IPS DF 6.9 (cell line): Measurements from ENCODE around the gene ODAD2.
"Not testable (repeated sequence)": the region's sequence is repeated elsewhere in the genome, so short reads cannot be mapped to it uniquely, and the experiment has no call there.

ENCODE experiments used
- DNase-seq: peaks from one replicate; pipeline ENCODE4 v3.0.0-alpha.2; 2013; ENCODE audit warnings: low read depth, low spot score
- H3K27ac ChIP-seq: one replicate; pipeline ENCODE4 v1.5.1; 2013; ENCODE audit warnings: low read length, control low read depth
- H3K27me3 ChIP-seq: 2 replicates; pipeline ENCODE4 v1.6.1; 2013; ENCODE audit warnings: mild to moderate bottlenecking, low read length; ENCODE audit not compliant: control insufficient read depth, insufficient read depth
- H3K36me3 ChIP-seq: 2 replicates; pipeline ENCODE4 v1.6.1; 2013; ENCODE audit warnings: low read length; ENCODE audit not compliant: control insufficient read depth, insufficient read depth
- H3K4me1 ChIP-seq: 2 replicates; pipeline ENCODE4 v1.6.1; 2013; ENCODE audit warnings: low read length; ENCODE audit not compliant: control insufficient read depth, insufficient read depth
- H3K4me3 ChIP-seq: 2 replicates; pipeline ENCODE4 v1.5.1; 2013; ENCODE audit warnings: mild to moderate bottlenecking, low read length
- H3K9me3 ChIP-seq: 2 replicates; pipeline ENCODE4 v1.6.1; 2013; ENCODE audit warnings: low read length, inconsistent platforms; ENCODE audit not compliant: control insufficient read depth, insufficient read depth
- WGBS: extraction: QIAGEN DNeasy Blood & Tissue Kit; methylation state at CpG from one replicate; pipeline ENCODE4 v1.1.7; 2013; ENCODE audit warnings: mixed read lengths, missing lambda C conversion rate; ENCODE audit not compliant: insufficient read length, insufficient coverage; 5-methylcytosine and 5-hydroxymethylcytosine counted together

The ODAD2 gene

GRCh38 chr10:27969931-27970330 lies 28.9 kb downstream of the ODAD2 start:
- WGBS = no CpG with 5 or more reads among the region's 7 CpGs
- not testable (repeated sequence) for H3K27me3 ChIP-seq, DNase-seq, H3K4me3 ChIP-seq, H3K36me3 ChIP-seq, H3K9me3 ChIP-seq, H3K4me1 ChIP-seq, H3K27ac ChIP-seq

DNA sequence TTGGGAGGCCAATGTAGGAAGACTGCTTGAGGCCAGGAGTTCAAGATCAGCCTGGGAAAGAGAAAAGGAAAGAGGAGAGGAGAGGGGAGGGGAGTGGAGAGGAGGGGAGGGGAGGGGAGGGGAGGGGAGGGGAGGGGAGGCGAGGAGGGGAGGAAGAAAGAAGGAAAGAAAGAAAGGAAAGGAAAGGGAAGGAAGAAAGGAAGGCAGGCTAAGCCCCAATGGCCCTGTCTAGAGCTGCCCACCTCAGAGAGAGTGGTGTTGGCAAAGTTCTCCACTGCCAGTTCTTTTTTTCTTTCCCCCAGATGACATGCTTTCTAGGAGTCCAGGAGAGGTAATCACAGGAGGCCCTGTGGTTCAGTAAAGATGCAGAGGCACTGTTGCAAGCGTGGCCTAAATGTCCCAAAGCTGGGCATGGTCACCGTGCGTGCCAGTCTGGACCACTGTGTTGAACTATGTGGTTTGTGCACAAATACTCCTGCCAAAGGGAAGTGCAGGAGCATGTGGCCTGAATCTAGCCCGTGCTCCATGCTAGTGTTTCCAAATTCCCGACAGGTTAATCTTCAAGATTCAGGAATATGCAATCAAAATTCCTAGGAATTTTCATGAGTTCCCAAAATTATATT lies 39.7 kb downstream of the ODAD2 start:
- no peak for DNase-seq
- Histone ChIP-seq H3K4me3 (no peak overlapping the region), H3K4me1 (no peaks in the 10 kb centered on the region), H3K36me3 (no peaks in the 10 kb centered on the region), H3K27ac (no peak overlapping the region), H3K27me3 (no peaks in the 10 kb centered on the region), H3K9me3 (no peaks in the 10 kb centered on the region)
- no CpG with 5 or more reads among the region's 6 CpGs for WGBS

DNA sequence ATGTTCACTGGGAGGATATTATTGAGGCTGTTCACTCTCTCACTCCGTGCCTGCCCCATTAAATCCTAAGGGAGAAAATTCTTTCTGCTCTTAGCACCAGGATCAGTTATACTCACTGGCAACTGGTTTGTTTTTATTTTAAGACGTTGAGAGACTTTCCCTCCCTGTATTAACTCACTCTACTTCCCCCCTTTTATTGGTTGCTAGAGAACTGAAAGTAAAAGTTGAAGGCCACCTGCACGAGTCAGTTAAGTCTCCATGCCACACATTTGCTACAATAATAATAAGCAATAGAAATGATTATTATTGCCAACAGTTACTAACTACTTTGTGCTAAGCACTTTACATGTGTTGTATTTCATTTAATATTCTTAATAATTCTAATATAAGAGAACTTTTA lies 40.5 kb downstream of the ODAD2 start:
- H3K27ac ChIP-seq, H3K36me3 ChIP-seq, DNase-seq, H3K4me3 ChIP-seq, H3K4me1 ChIP-seq, H3K27me3 ChIP-seq, H3K9me3 ChIP-seq: not testable (repeated sequence)
- WGBS = no CpG with 5 or more reads among the region's 3 CpGs

DNA sequence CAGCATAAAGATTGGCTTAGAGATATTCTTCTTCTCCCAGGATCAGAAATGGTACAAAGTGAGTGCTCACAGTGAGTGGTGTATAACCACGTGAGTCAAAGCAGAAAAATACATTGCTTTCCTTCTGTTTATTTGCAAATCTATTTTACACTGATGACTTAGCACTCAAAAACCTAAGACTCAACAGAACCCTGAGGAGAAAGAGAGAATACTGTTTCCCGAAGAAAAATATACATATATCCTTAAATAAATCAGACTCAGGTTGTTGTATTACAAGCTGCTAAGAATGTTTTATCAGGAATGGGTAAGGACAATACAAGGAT lies 48.7 kb downstream of the ODAD2 start:
- Histone ChIP-seq H3K27me3 (no peaks in the 10 kb centered on the region), H3K4me3 (no peak overlapping the region), H3K4me1 (no peaks in the 10 kb centered on the region), H3K9me3 (no peaks in the 10 kb centered on the region), H3K36me3 (no peaks in the 10 kb centered on the region), H3K27ac (no peak overlapping the region)
- DNase-seq = no peak
- no CpG with 5 or more reads among the region's 2 CpGs for WGBS

GRCh38 chr10:27949528-27950241 lies 49.2 kb downstream of the ODAD2 start:
- DNase-seq = no peak
- no peak overlapping the region for H3K4me3 ChIP-seq
- no CpG with 5 or more reads among the region's 9 CpGs for WGBS
- no peaks in the 10 kb centered on the region for H3K36me3 ChIP-seq
- H3K4me1 ChIP-seq = no peaks in the 10 kb centered on the region
- no peaks in the 10 kb centered on the region for H3K9me3 ChIP-seq
- H3K27ac ChIP-seq = no peak overlapping the region
- no peaks in the 10 kb centered on the region for H3K27me3 ChIP-seq

DNA sequence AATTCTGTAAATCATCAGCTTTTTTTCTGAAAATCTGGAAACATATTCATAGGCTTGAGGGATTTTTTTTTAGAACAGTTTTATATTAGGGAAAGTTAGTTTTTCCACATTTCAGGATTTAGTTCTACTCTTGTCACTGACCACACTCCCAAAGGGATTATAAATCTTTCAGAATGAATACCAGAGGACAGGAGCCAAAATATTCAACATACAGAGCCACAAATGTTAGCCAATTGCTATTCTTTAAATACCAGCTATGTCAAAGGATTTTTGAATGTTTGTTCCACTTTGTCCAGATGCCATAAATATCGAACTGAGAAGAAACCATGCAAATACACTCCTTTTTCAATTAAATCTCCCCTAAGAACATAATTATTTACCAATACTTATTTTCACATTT lies 50.7 kb downstream of the ODAD2 start:
- Histone ChIP-seq H3K27me3 (no peaks in the 10 kb centered on the region), H3K4me1 (no peaks in the 10 kb centered on the region), H3K36me3 (no peaks in the 10 kb centered on the region), H3K27ac (no peak overlapping the region), H3K4me3 (no peak overlapping the region), H3K9me3 (no peaks in the 10 kb centered on the region)
- no peak for DNase-seq
- 100% methylated on average over 1 of the region's 1 CpG for WGBS

DNA sequence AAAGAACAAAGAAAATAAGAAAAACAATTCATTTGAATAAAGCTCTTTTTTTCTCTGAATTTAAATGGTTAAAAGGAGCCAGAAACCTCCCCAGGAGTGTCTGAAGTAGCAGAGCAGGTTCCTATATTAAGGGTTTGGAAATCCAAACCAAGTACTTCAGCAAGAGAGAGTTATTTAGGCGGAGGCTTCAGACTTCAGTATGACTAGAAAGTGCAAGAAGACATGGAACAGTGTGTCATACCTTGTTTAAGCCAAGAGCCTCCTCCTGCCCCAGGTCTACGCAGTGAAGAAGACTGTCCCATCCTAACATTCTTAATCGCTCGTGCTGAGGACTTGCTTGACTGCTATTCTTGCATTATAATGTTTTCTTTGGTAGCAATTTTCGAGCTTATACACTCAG lies 51.3 kb downstream of the ODAD2 start:
- Histone ChIP-seq H3K27me3 (no peaks in the 10 kb centered on the region), H3K4me1 (no peaks in the 10 kb centered on the region), H3K27ac (no peak overlapping the region), H3K4me3 (no peak overlapping the region), H3K9me3 (no peaks in the 10 kb centered on the region), H3K36me3 (no peaks in the 10 kb centered on the region)
- DNase-seq = no peak
- no CpG with 5 or more reads among the region's 5 CpGs for WGBS

DNA sequence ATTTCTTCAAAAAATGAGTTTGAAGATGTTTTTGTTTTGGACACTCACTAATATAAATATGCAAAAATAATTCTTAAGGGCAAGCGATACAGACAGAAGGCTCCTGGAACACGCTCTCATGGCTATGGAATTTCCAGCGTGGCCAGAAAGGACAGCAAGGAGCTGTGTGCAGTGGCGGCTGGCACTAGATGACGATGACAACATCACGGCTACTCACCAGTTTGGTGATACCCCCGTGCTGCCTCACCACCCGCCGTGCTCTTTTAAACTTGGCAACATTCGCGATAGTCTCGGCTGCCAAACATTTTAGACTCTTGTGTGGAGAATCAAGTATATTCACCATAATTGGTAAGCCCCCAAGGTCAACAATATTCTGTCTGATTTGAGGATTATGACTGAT lies 54.9 kb downstream of the ODAD2 start:
- Histone ChIP-seq H3K27me3 (no peaks in the 10 kb centered on the region), H3K36me3 (no peaks in the 10 kb centered on the region), H3K27ac (no peak overlapping the region), H3K4me1 (no peaks in the 10 kb centered on the region), H3K9me3 (no peaks in the 10 kb centered on the region), H3K4me3 (no peak overlapping the region)
- WGBS = no CpG with 5 or more reads among the region's 12 CpGs
- no peak for DNase-seq

- H3K27me3 ChIP-seq = no peaks in the 10 kb centered on the region
- no peaks in the 10 kb centered on the region for H3K36me3 ChIP-seq
- no peak overlapping the region for H3K27ac ChIP-seq
- DNase-seq = no peak
- no peak overlapping the region for H3K4me3 ChIP-seq
- WGBS = no CpG with 5 or more reads among the region's 3 CpGs
- no peaks in the 10 kb centered on the region; the same call in 1 of the 2 replicates for H3K4me1 ChIP-seq
- H3K9me3 ChIP-seq = no peaks in the 10 kb centered on the region
Observed at GRCh38 chr10:27914888-27915287, 84.0 kb downstream of the ODAD2 start.

GRCh38 chr10:27912231-27912630 lies 86.6 kb downstream of the ODAD2 start:
- WGBS = no CpG with 5 or more reads among the region's 3 CpGs
- Histone ChIP-seq H3K4me1 (no peaks in the 10 kb centered on the region; the same call in 1 of the 2 replicates), H3K4me3 (no peak overlapping the region), H3K27me3 (no peaks in the 10 kb centered on the region), H3K9me3 (no peaks in the 10 kb centered on the region), H3K27ac (no peak overlapping the region), H3K36me3 (no peaks in the 10 kb centered on the region)
- DNase-seq = no peak

GRCh38 chr10:27911539-27911938 lies 87.3 kb downstream of the ODAD2 start:
- Histone ChIP-seq H3K36me3 (no peaks in the 10 kb centered on the region), H3K27me3 (no peaks in the 10 kb centered on the region), H3K4me3 (no peak overlapping the region), H3K27ac (no peak overlapping the region), H3K4me1 (no peaks in the 10 kb centered on the region; the same call in 1 of the 2 replicates), H3K9me3 (no peaks in the 10 kb centered on the region)
- WGBS = no CpG with 5 or more reads among the region's 4 CpGs
- DNase-seq = no peak
